Adrenal gland (tissue), 5 donors: ENCODE measurements around the gene ELMO2.

Experiments used
- POLR2A ChIP-seq, 2 donors: fragments of 450-650 bp; IDR thresholded peaks; one replicate each; pipeline ENCODE4 v1.6.1; 2017; ENCODE audit warnings: antibody characterized with exemption in 2 of 2, mild to moderate bottlenecking in 2 of 2, moderate library complexity in 1 of 2
- TF ChIP-seq, protein P1 (sequence below), 6 experiments: fragments of 450-650 bp in 4 of 6; fragments of 200-600 bp in 2 of 6; sonication (generic) in 1 of 6; IDR thresholded peaks; 1 replicate in 5 of 6; 2 replicates in 1 of 6; pipeline versions ENCODE4 v1.5.1 to v1.8.0; 2016 to 2021; ENCODE audit warnings: antibody characterized with exemption in 6 of 6, mild to moderate bottlenecking in 2 of 6, moderate library complexity in 1 of 6
- donor health status: DM: no; HTN: no; CAD: no.

DNA sequence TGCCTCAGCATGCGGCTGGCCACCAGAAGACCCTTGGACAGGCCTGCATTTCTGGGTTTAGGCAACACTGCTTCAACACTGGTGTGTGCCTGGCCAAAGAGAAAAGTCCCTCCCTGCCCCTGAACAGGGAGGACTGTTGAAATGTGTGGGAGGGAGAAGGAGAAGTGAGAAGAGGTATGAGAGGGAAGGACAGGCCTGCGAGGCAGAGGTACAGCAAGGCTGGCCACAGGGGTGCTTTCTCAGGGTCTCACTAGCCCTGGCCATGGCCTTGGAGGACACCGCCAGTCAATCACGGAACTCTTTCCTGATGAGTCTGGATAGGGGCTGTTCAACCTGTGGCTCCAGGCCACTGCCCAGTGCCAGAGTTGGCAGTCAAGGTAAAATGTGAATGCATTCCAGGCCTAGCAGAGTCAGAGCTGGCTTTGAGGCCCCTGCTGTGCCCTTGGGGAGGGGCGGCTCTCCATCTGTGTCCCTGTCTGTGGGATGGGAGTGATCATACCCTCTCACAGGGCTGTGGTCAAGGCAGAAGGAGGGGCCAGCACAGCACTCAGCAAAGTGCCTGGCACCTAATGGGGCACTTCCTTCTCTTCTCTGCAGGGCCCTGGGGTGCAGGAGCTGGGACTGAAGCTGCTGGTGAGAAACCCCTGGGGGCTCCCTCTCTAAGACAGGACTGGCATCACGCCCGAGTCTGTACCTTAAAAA lies 54.9 kb downstream of the ELMO2 start:
- TF ChIP-seq, protein P1, sequence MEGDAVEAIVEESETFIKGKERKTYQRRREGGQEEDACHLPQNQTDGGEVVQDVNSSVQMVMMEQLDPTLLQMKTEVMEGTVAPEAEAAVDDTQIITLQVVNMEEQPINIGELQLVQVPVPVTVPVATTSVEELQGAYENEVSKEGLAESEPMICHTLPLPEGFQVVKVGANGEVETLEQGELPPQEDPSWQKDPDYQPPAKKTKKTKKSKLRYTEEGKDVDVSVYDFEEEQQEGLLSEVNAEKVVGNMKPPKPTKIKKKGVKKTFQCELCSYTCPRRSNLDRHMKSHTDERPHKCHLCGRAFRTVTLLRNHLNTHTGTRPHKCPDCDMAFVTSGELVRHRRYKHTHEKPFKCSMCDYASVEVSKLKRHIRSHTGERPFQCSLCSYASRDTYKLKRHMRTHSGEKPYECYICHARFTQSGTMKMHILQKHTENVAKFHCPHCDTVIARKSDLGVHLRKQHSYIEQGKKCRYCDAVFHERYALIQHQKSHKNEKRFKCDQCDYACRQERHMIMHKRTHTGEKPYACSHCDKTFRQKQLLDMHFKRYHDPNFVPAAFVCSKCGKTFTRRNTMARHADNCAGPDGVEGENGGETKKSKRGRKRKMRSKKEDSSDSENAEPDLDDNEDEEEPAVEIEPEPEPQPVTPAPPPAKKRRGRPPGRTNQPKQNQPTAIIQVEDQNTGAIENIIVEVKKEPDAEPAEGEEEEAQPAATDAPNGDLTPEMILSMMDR (IDR thresholded peaks at IDR 0.05), result no peak
- TF ChIP-seq POLR2A (IDR thresholded peaks at IDR 0.05), result no peak
